ENCODE measurements around the gene CTSH.
"Not testable (repeated sequence)": the region's sequence is repeated elsewhere in the genome, so short reads cannot be mapped to it uniquely, and the experiment has no call there.

CTSH gene

GRCh38 chr15:78921940-78922339, 22.9 kb downstream of the CTSH start:
- no peak for DNase-seq

- DNase-seq: no peak
These were observed 23.3 kb downstream of the CTSH start for GRCh38 chr15:78921517-78921916.

- DNase-seq: no peak
These were observed 27.0 kb downstream of the CTSH start for GRCh38 chr15:78917888-78918287.

GRCh38 chr15:78916088-78916487, 28.8 kb downstream of the CTSH start:
- DNase-seq: no peak

- peak; percentile 37 for DNase-seq
These were observed 29.3 kb downstream of the CTSH start for GRCh38 chr15:78915341-78916087.

DNA sequence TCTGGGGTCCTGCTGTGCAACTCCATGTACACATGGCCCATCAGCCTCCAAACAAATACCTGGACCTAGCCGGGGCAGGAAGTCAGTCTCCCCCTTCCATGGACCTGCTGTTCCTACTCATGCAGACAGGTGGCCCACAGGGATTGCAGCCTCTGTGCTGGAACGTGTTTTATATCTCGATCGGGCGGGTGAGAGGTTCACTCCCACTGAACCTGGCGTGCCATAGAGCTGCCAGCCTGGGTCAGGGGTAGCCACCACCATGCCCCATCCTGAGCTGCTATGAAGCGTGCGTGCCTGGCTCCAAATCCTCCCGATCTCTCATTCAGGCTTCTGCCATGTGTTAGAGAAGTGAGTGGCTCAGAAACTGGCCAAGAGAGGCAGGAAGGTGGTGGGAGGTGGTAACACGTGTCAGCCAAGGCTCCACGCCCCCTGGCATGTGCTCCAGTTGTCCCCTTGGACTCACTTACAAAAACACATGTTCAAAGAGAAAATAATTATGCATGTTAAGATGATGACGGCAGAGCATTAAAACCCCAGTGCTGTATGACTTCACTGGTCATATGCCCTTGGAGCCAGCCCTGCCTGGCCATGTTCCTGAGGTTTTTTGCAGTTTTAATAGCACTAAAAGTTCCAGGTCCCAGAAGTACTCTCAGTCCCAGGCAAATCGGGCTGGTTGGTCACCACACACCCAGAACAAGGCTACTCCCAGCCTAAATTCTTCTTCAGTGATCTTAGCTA, 30.6 kb downstream of the CTSH start:
- DNase-seq: peak; percentile 46

DNA sequence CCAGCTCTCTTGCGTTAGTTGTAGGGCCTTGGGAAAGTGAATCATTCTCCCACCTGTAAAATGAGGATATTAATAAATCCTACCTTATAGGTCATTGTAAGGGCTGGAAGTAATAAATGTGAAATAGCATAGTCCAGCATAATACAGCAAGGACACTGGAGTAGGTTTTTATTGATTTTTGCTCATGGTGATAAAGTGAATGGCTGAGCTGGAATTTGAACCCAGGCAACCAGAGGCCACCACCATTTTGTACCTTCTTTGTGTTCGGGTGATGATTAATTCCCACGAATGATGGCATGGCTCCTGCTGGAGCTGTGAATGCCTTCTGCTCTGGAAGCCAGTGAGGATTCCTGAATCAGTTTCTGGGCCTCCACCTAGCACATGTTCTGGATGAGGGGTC, 31.8 kb downstream of the CTSH start:
- no peak for DNase-seq

- no peak for DNase-seq
These were observed 32.5 kb downstream of the CTSH start for GRCh38 chr15:78912316-78912715.

DNA sequence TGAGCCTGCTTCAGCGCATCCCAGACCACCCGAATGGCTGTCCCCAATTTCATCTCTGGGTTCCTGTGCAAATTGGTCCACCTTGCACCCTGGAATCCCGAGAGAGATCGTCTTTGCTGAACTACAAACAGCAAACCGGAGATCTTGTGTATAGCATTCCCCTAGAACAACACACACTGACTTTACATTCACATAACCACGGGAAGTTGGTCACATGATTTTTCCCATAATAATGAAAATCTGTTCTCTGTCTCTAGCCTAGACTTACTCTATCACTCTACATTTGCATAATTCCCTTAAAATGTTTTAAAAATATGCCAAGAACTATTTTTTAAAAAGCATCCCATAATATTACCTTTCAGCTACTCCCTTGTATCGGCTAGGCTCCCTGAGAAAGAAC, 34.6 kb downstream of the CTSH start:
- DNase-seq: no peak

DNA sequence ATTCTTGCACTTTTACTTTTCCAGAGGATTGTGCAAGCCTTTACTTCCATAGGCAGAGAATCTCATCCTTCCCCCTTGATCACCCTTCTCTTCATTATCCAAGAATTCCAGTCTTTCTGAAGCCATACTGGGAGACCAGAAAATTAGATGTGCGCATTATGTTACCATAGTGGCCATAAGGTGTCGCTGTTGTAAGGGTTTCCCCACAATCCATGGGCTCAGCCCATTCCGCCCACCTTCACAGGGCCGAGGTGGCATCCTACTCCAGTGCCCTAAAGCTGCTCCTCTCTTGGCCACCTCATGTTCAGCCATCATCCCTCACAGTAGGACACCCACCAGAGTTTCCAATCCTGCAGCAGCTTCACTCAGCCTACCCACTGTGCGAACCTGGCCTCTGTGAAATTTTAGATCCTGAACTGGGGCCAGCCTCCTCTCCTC, 35.0 kb downstream of the CTSH start:
- DNase-seq: peak; percentile 19

- DNase-seq: no peak
These were observed 35.6 kb downstream of the CTSH start for GRCh38 chr15:78909160-78909695.

DNA sequence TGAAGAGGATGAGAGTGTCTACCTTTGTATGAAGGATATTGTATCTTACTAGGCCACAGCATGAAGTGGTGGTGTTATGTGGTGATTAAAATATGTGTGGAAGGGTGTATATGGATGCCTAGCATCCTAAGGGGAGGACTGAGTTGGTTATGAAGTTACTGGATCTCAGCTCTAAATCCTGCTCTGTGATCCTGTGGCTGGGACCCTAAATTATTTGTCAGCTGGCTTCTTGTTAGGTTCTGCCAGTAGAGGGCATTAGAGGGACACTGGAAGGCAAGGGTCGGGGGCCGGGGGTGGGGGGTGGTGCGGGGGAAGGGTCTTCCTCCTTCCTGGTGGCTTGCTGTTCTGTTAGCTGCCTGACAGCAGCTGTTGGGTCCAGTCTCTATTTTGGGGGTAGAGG, 37.3 kb downstream of the CTSH start:
- DNase-seq: no peak

- no peak for DNase-seq
These were observed 38.6 kb downstream of the CTSH start for GRCh38 chr15:78906316-78906620.

DNA sequence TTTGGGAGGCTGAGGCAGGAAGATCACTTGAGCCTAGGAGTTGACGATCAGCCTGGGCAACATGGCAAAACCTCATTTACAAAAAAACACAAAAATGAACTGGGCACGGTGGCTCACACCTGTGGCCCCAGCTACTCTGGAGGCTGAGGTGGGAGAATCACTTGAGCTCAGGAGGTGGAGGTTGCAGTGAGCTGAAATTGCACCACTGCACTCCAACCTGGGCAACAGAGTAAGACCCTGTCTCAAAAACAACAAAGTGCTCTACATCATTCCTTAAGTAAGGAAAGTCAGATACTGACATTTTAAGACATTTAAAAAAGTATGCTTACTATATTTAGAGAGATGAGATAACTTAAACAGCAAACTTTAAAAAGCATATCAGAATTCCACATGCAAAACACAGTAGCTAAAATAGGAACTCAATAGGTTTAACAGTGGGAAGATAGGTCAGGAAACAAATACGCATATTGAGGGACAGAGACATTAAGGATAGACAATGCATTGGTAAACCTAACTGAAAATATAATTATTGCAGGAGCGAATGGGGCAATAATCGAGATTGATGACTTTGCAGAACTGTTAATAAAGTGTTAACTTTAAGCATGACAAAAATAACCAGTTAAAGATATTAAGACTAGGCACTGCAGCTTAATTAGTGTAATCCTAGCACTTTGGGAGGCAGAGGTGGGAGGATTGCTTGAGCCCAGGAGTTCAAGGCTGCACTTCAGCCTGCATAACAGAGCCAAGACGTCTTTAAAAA, 40.1 kb downstream of the CTSH start:
- no peak for DNase-seq

GRCh38 chr15:78902281-78903032, 42.4 kb downstream of the CTSH start:
- DNase-seq: not testable (repeated sequence)

DNA sequence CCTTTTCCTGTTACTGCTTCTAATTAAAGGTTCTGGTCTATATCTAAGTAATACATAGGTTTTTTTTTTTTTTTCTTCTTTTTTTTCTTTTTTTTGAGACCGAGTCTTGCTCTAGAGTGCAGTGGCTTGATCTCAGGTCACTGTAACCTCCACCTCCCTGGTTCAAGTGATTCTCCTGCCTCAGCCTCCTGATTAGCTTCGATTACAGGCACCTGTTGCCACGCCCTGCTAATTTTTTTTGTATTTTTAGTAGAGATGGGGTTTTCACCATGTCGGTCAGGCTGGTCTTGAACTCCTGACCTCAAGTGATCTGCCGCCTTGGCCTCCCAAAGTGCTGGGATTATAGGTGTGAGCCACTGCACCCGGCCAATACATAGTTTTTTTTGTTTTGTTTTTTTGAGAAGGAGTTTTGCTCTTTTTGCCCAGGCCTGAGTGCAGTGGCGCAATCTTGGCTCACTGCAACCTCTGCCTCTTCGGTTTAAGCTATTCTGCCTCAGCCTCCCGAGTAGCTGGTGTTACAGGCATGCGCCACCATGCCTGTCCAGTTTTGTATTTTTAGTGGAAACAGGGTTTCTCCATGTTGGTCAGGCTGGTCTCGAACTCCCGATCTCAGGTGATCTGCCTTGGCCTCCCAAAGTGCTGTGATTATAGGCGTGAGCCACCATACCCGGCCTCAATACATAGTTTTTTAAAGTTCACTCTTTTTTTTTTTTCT, 43.9 kb downstream of the CTSH start:
- DNase-seq: not testable (repeated sequence)

DNA sequence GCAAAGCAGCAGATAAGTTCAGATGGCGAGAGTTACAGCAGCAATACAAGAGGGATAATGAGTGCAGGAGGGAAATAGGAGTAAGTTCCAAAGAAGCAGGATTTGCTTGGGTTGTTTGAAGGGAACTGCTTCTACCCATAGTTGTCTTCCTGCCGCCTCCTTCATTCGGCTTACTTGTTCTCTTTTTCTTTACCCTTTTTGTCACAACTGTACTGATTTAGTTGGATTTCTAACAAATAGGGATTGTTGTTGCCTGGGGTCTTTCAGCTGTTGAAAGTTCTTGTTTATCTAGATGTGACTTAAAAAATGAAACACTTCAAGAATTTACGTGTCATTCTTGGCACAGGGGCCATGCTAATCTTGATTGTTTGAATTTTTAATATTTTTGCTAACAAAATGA, 46.3 kb downstream of the CTSH start:
- DNase-seq: no peak

GRCh38 chr15:78895471-78895870, 49.4 kb downstream of the CTSH start:
- DNase-seq: no peak

DNA sequence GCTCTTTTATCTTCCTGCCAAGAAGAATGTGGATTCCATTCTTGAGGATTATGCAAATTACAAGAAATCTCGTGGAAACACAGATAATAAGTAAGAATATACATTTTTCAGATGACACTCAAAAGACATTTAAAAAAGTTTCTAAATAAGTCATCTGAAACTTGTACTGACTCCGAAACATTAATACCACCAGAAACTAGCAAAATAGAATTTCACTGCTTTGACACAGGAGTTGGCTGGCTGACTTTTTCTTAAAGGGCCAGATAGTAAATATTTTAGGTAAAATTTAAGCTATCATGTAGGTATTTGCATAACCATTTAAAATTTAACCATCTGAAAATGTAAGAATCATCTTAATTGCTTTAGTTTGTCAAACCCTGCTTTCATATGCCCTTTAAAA, 51.3 kb downstream of the CTSH start:
- no peak for DNase-seq

DNA sequence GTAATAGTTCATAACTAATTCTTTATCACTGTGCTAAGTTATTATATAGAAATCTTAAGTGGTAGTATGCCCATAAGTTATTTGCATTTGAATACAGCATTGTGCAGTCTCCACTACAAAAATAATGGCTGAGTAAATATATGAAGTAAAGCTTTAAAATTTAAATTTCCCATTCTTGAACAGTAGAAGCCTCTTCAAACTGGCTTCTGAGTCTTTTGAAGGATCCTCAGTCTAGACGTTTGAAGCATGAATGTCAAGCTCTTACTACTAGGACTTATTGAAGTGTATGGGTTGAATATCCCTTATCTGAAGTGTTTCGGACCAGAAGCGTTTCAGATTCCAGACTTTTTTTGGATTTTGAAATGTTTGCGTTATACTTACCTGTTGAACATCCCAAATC, 55.8 kb downstream of the CTSH start:
- DNase-seq: no peak

DNA sequence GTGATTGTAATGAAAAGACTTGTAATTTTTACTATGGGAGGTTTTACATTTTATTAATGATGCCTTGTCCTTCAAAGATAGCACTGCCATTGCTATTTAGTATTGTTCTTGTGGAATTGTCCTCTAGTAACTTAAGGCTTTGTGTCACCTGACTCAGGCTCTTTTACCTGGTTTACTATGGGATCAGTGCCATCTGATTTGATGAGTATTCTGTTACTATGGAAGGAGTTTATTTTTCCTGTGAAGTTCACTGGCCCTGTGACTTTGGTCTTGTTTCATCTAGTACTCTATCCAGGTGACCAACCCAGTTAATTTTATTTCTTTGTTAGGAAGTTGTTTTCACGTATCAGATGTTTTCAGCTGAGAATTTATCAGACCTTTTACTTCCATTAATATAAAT, 63.2 kb downstream of the CTSH start:
- DNase-seq: no peak

DNA sequence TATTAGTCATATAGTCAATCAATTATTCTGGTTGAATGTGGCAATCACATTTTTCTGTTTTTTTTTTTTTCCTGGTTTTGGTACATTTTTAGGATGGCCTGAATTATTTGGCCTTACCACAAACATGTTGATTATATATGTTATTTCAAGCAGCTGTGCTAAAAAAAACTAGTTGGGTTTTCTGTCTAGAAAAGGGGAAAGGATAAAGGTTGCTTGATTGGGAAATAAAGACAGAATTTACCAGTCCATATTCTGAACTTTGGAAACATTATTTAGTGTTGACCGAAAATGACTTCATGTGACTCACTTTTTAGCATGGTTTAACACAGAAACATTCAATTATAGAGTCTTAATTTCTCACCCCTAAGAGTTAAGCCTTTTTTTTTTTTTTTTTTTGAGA, 64.0 kb downstream of the CTSH start:
- no peak for DNase-seq

Data from midbrain (tissue), 1 donor.